ENCODE results near the gene CCDC68.

- no peak for TF ChIP-seq EZH2phosphoT487 (IDR thresholded peaks at IDR 0.05; ENCODE audit: insufficient read depth, low read depth)
- TF ChIP-seq EZH2 (IDR thresholded peaks at IDR 0.05; ENCODE audit: insufficient read depth, poor library complexity, severe bottlenecking), result no peak
Measured at GRCh38 chr18:54984908-54985307, 25.6 kb upstream of the CCDC68 start.

Measured in GM23248 (cell line).